K562 (cell line): ENCODE data around the gene HECW1. TPM values are rescaled to one million over a fixed set of nuclear protein-coding genes. Genes with fewer than 3 reads are reported as not detected.

Experiments used
- ADNP ChIP-seq: fragments of 200-800 bp; sonication (Bioruptor generic); IDR thresholded peaks from 2 replicates; pipeline ENCODE4 v1.6.1; 2016; ENCODE audit warnings: missing genetic modification characterization, missing compliant biosample characterization
- CBX1 ChIP-seq: sonication (generic); IDR thresholded peaks from 2 replicates; pipeline ENCODE4 v1.6.1; 2016; ENCODE audit warnings: antibody characterized with exemption, low read depth, mild to moderate bottlenecking
- E2F3 ChIP-seq: fragments of 250-450 bp; sonication (Bioruptor Pico); IDR thresholded peaks from 2 replicates; pipeline ENCODE4 v1.4.0; 2020; ENCODE audit warnings: mild to moderate bottlenecking
- GABPB1 ChIP-seq: sonication (generic); formaldehyde crosslinking; IDR thresholded peaks from 2 replicates; pipeline ENCODE4 v1.8.0; 2022; ENCODE audit warnings: mild to moderate bottlenecking, missing genetic modification reagents
- GTF2E2 ChIP-seq: fragments of 200-800 bp; sonication (Bioruptor generic); IDR thresholded peaks from 2 replicates; pipeline ENCODE4 v1.6.1; 2016; ENCODE audit warnings: missing genetic modification characterization, missing compliant biosample characterization
- HSF4 ChIP-seq: fragments of 250-450 bp; sonication (Bioruptor Pico); IDR thresholded peaks from 2 replicates; pipeline ENCODE4 v2.1.2; 2022; ENCODE audit warnings: mild to moderate bottlenecking, moderate library complexity, borderline replicate concordance
- JUND ChIP-seq, 2 experiments: IDR thresholded peaks; 2 replicates in 1 of 2; 3 replicates in 1 of 2; pipeline ENCODE4 v1.6.1; 2011; ENCODE audit warnings: borderline replicate concordance in 2 of 2, low read depth in 2 of 2, low read length in 2 of 2, improper control_type of control experiment in 1 of 2, missing biosample characterization in 1 of 2, missing genetic modification characterization in 1 of 2, missing genetic modification reagents in 1 of 2
- MLLT1 ChIP-seq, 2 experiments: fragments of 450-650 bp; IDR thresholded peaks; 2 replicates each; pipeline ENCODE4 v1.6.1; 2016
- MYC ChIP-seq, 2 experiments: fragments of 250-450 bp in 1 of 2; sonication (Bioruptor Pico) in 1 of 2; IDR thresholded peaks; 2 replicates each; pipeline versions ENCODE4 v1.5.1 to v1.6.1; 2012 to 2021; ENCODE audit warnings: low read depth in 2 of 2, borderline replicate concordance in 1 of 2, improper control_type of control experiment in 1 of 2, low read length in 1 of 2, mild to moderate bottlenecking in 1 of 2, moderate library complexity in 1 of 2
- NBN ChIP-seq: fragments of 450-650 bp; IDR thresholded peaks from 2 replicates; pipeline ENCODE4 v1.6.1; 2016; ENCODE audit warnings: low read depth, mild to moderate bottlenecking
- OTX1 ChIP-seq: fragments of 450-650 bp; formaldehyde crosslinking; IDR thresholded peaks from 2 replicates; pipeline ENCODE4 v1.4.0; 2022; ENCODE audit warnings: mild to moderate bottlenecking
- POLR2AphosphoS5 ChIP-seq: IDR thresholded peaks from 2 replicates; pipeline ENCODE4 v1.6.1; 2011; ENCODE audit warnings: mild to moderate bottlenecking, low read depth, low read length, moderate library complexity; ENCODE audit not compliant: control insufficient read depth, insufficient read depth
- RAD51 ChIP-seq: fragments of 450-650 bp; IDR thresholded peaks from 2 replicates; pipeline ENCODE4 v1.7.1; 2016; ENCODE audit warnings: low read depth, mild to moderate bottlenecking, borderline replicate concordance
- TAF15 ChIP-seq: fragments of 200-400 bp; formaldehyde crosslinking; IDR thresholded peaks from 2 replicates; pipeline ENCODE4 v1.6.1; 2017; ENCODE audit warnings: mild to moderate bottlenecking, low read depth, low read length, moderate library complexity
- TBL1XR1 ChIP-seq, 2 experiments: IDR thresholded peaks; 2 replicates each; pipeline ENCODE4 v1.6.1; 2012; ENCODE audit warnings: improper control_type of control experiment in 2 of 2, low read length in 2 of 2, mild to moderate bottlenecking in 1 of 2
- TBP ChIP-seq: optimal IDR thresholded peaks from 2 replicates; pipeline ENCODE3; 2011; ENCODE audit warnings: low read depth, low read length, improper control_type of control experiment
- YY1 ChIP-seq, 3 experiments: IDR thresholded peaks; 2 replicates each; pipeline ENCODE4 v1.6.1; 2011; ENCODE audit warnings: low read length in 2 of 3, mild to moderate bottlenecking in 2 of 3, moderate library complexity in 2 of 3, borderline replicate concordance in 1 of 3, control low read depth in 1 of 3, low read depth in 1 of 3; ENCODE audit not compliant: insufficient read depth in 3 of 3, insufficient replicate concordance in 2 of 3, control insufficient read depth in 1 of 3, insufficient read length in 1 of 3; ENCODE audit errors: extremely low read depth in 1 of 3
- ZBTB1 ChIP-seq: sonication (generic); formaldehyde crosslinking; IDR thresholded peaks from 2 replicates; pipeline ENCODE4 v1.8.1; 2023; ENCODE audit warnings: missing genetic modification reagents, low read depth, mild to moderate bottlenecking, borderline replicate concordance
- ZC3H8 ChIP-seq: fragments of 450-650 bp; IDR thresholded peaks from 2 replicates; pipeline ENCODE4 v1.6.1; 2017
- ZKSCAN3 ChIP-seq: fragments of 250-450 bp; sonication (Bioruptor Pico); IDR thresholded peaks from 2 replicates; pipeline ENCODE4 v1.4.0; 2020
- ZNF175 ChIP-seq: fragments of 200-800 bp; sonication (Bioruptor generic); IDR thresholded peaks from 2 replicates; pipeline ENCODE4 v1.6.1; 2016; ENCODE audit warnings: low read depth, mild to moderate bottlenecking, missing genetic modification characterization, missing compliant biosample characterization
- ZNF23 ChIP-seq: fragments of 250-450 bp; sonication (Bioruptor Pico); IDR thresholded peaks from 2 replicates; pipeline ENCODE4 v1.4.0; 2020; ENCODE audit warnings: mild to moderate bottlenecking
- ZNF408 ChIP-seq: fragments of 250-450 bp; sonication (Bioruptor Pico); IDR thresholded peaks from 2 replicates; pipeline ENCODE4 v1.4.0; 2020; ENCODE audit warnings: low read depth, mild to moderate bottlenecking, moderate library complexity
- polyA plus RNA-seq, 8 experiments: library from polyadenylated mRNA; depleted of rRNA in 4 of 8; stranded (reverse) in 5 of 8; unstranded in 3 of 8; fragments of >200 nt; fragmentation: Nextera tagmentation in 2 of 8; fragmentation: Illumina TruSeq in 1 of 8; extraction: Ambion mirVana in 2 of 8; extraction: Trizol in 1 of 8; gene quantifications; 2 replicates each; pipeline versions ENCODE4 v1.2.1 to v1.2.3, GENCODE V29; 2011 to 2014; ENCODE audit warnings: inconsistent platforms in 1 of 8, missing spikeins in 1 of 8
- total RNA-seq, 7 experiments: library from RNA; depleted of rRNA in 6 of 7; stranded (reverse); fragments of >200 nt in 6 of 7; fragmentation: Illumina TruSeq in 2 of 7; extraction: Trizol in 2 of 7; gene quantifications; 2 replicates each; pipeline versions ENCODE4 v1.2.1 to v1.2.3, GENCODE V29; 2011 to 2021; ENCODE audit warnings: low replicate concordance in 1 of 7
- TF ChIP-seq, protein P1 (sequence below): sonication (generic); formaldehyde crosslinking; IDR thresholded peaks from 2 replicates; pipeline ENCODE4 v1.8.0; 2022; ENCODE audit warnings: missing genetic modification reagents, mild to moderate bottlenecking, moderate library complexity, borderline replicate concordance

HECW1 gene
- total and polyA plus RNA-seq, 9 of the 15 experiments (the other 6 are each of a cell fraction or from before 2014, with no cell fraction given), result 0.07 to 0.31 (median 0.13) TPM; not detected in 4

DNA sequence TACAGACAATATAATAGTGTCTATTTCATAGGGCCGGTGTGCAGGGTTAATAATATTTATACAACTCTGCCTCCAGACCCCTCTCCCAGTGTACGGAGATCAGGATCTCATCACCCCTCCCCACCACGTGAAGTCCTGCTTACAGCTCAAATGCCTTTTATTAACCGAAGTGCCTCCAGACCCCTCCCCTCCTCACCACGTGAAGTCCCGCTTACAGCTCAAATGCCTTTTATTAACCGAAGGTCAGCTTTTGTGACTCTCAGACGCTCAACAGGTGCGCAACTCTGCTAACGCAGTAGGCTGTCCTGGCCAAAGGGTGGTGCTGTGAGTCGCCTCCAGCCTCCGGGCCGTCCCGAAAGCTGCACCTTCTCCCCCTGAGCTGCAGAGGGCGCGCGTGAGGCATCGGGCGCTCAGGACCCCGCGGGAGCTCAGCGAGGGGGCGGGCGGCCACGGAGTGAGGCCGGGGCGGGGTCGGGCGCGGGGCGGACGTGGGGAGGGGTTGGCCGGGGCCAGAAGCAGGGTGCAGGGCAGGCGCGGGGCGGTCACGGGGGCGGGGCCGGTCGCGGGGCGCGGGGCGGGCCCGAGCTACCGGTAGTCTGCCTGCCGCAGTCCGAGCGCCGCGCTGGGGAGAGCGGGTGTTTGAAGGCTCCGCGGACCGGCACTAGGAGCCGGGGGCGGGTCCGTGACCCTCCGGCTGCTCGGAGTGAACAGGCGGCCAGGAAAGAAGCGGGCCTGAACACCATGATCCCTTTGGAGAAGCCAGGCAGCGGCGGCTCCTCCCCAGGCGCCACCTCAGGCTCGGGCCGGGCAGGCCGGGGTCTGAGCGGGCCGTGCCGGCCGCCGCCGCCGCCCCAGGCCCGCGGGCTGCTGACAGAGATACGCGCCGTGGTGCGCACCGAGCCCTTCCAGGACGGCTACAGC lies 470.3 kb downstream of the HECW1 start, which contains the start of gene STK17A (continued):
- no peak for TF ChIP-seq ZC3H8
- TF ChIP-seq GABPB1, result peak; percentile 73
- peak; percentile 92 for TF ChIP-seq TBP
- no peak for TF ChIP-seq TAF15
- no peak for TF ChIP-seq ADNP (tag)
- no peak; the same call in 1 of the 2 replicates for TF ChIP-seq MYC (IDR thresholded peaks at IDR 0.05; ENCODE audit: low read depth, low read length)
- no peak for TF ChIP-seq MYC (CRISPR knock-in tag; IDR thresholded peaks at IDR 0.05; ENCODE audit: borderline replicate concordance, low read depth)
- no peak for TF ChIP-seq CBX1
- peak in 1 of 2 experiments; percentile 50; a peak in 1 of 4 replicates for TF ChIP-seq MLLT1 (IDR thresholded peaks at IDR 0.05)
- 0 out of 2 replicates have a peak, but pooled peaks have one; percentile 10 for TF ChIP-seq E2F3 (CRISPR knock-in tag)
- no peak for TF ChIP-seq NBN
- TF ChIP-seq ZBTB1 (CRISPR knock-in tag), result no peak
- TF ChIP-seq ZKSCAN3, result no peak
- no peak for TF ChIP-seq ZNF408 (CRISPR knock-in tag)
- TF ChIP-seq TBL1XR1 (IDR thresholded peaks at IDR 0.05; ENCODE audit: low read length in 2 of 2), result peak in 1 of 2 experiments; percentile 88; a peak in 2 of 4 replicates
- TF ChIP-seq, protein P1, sequence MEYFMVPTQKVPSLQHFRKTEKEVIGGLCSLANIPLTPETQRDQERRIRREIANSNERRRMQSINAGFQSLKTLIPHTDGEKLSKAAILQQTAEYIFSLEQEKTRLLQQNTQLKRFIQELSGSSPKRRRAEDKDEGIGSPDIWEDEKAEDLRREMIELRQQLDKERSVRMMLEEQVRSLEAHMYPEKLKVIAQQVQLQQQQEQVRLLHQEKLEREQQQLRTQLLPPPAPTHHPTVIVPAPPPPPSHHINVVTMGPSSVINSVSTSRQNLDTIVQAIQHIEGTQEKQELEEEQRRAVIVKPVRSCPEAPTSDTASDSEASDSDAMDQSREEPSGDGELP, result peak; percentile 78; the same call in 1 of the 2 replicates
- peak; percentile 85 for TF ChIP-seq POLR2AphosphoS5
- peak; percentile 57; the same call in 1 of the 2 replicates for TF ChIP-seq GTF2E2 (tag)
- no peak for TF ChIP-seq OTX1 (CRISPR knock-in tag)
- TF ChIP-seq YY1 (IDR thresholded peaks at IDR 0.05; ENCODE audit: borderline replicate concordance in 1 of 3, control insufficient read depth in 1 of 3, extremely low read depth in 1 of 3, insufficient read depth in 3 of 3, insufficient read length in 1 of 3, insufficient replicate concordance in 2 of 3, low read depth in 1 of 3, low read length in 2 of 3), result peak in 1 of 3 experiments; percentile 37
- TF ChIP-seq ZNF175 (CRISPR knock-in tag), result no peak
- no peak for TF ChIP-seq ZNF23 (CRISPR knock-in tag)
- TF ChIP-seq JUND (IDR thresholded peaks at IDR 0.05; ENCODE audit: borderline replicate concordance, low read depth, low read length), result peak; percentile 56; the same call in 1 of the 2 replicates
- TF ChIP-seq JUND (tag; IDR thresholded peaks at IDR 0.05; ENCODE audit: borderline replicate concordance, low read depth, low read length), result no peak; the same call in 2 of the 3 replicates
- TF ChIP-seq RAD51, result no peak
- TF ChIP-seq HSF4, result no peak
